Parathyroid adenoma (tissue), 2 donors: ENCODE data around the gene PIK3CG.

Experiments
- H2AFZ ChIP-seq: fragments of 300-600 bp; sonication (generic); one replicate; pipeline ENCODE4 v1.7.0; 2017; ENCODE audit warnings: antibody characterized with exemption, mild to moderate bottlenecking
- H3K27ac ChIP-seq: fragments of 300-600 bp; sonication (generic); one replicate; pipeline ENCODE4 v1.7.0; 2017
- H3K27me3 ChIP-seq: fragments of 300-600 bp; sonication (generic); one replicate; pipeline ENCODE4 v1.7.0; 2017; ENCODE audit warnings: low read length; ENCODE audit not compliant: control insufficient read depth, insufficient read depth
- H3K36me3 ChIP-seq: fragments of 300-600 bp; sonication (generic); one replicate; pipeline ENCODE4 v1.7.0; 2017; ENCODE audit warnings: low read length; ENCODE audit not compliant: control insufficient read depth, insufficient read depth
- H3K4me1 ChIP-seq: fragments of 300-600 bp; sonication (generic); one replicate; pipeline ENCODE4 v1.7.0; 2017; ENCODE audit warnings: control low read depth
- H3K4me2 ChIP-seq: fragments of 300-600 bp; sonication (generic); one replicate; pipeline ENCODE4 v1.7.0; 2017; ENCODE audit warnings: low read length
- H3K4me3 ChIP-seq: fragments of 300-600 bp; sonication (generic); one replicate; pipeline ENCODE4 v1.7.0; 2017; ENCODE audit warnings: low read depth, low read length
- H3K79me2 ChIP-seq: fragments of 300-600 bp; sonication (generic); one replicate; pipeline ENCODE4 v1.7.0; 2017; ENCODE audit warnings: control low read depth
- H3K9ac ChIP-seq: fragments of 300-600 bp; sonication (generic); one replicate; pipeline ENCODE4 v1.7.0; 2017; ENCODE audit warnings: mild to moderate bottlenecking
- H3K9me3 ChIP-seq: fragments of 300-600 bp; sonication (generic); one replicate; pipeline ENCODE4 v1.7.0; 2017; ENCODE audit warnings: low read length; ENCODE audit not compliant: control insufficient read depth
- CTCF ChIP-seq: fragments of 300-600 bp; sonication (generic); IDR thresholded peaks from one replicate; pipeline ENCODE4 v1.7.0; 2017; ENCODE audit warnings: antibody characterized with exemption, mild to moderate bottlenecking
- donor health status: primary hyperparathyroidism.

Gene PIK3CG

GRCh38 chr7:106858618-106859532 is 6.2 kb upstream of the PIK3CG start:
- H2AFZ ChIP-seq, result no peak overlapping the region
- no peaks in the 10 kb centered on the region for H3K27me3 ChIP-seq
- H3K4me3 ChIP-seq, result no peak overlapping the region
- H3K27ac ChIP-seq, result no peak overlapping the region
- no peaks in the 10 kb centered on the region for H3K4me1 ChIP-seq
- no peaks in the 10 kb centered on the region for H3K9me3 ChIP-seq
- TF ChIP-seq CTCF, result no peak
- H3K36me3 ChIP-seq, result no peaks in the 10 kb centered on the region
- H3K9ac ChIP-seq, result no peak overlapping the region
- no peak overlapping the region for H3K4me2 ChIP-seq
- H3K79me2 ChIP-seq, result no peaks in the 10 kb centered on the region

- no peaks in the 10 kb centered on the region for H3K36me3 ChIP-seq
- no peaks in the 10 kb centered on the region for H3K4me1 ChIP-seq
- H3K4me3 ChIP-seq, result no peak overlapping the region
- no peak overlapping the region for H2AFZ ChIP-seq
- H3K4me2 ChIP-seq, result no peak overlapping the region
- no peak overlapping the region for H3K27ac ChIP-seq
- no peaks in the 10 kb centered on the region for H3K27me3 ChIP-seq
- H3K9me3 ChIP-seq, result no peaks in the 10 kb centered on the region
- no peak for TF ChIP-seq CTCF
- no peaks in the 10 kb centered on the region for H3K79me2 ChIP-seq
- no peak overlapping the region for H3K9ac ChIP-seq
These were observed 2.6 kb upstream of the PIK3CG start for GRCh38 chr7:106862317-106863089.

GRCh38 chr7:106863274-106863997 is 1.6 kb upstream of the PIK3CG start:
- no peaks in the 10 kb centered on the region for H3K79me2 ChIP-seq
- no peak overlapping the region for H3K27ac ChIP-seq
- H3K9ac ChIP-seq, result no peak overlapping the region
- H3K4me1 ChIP-seq, result no peaks in the 10 kb centered on the region
- H3K4me3 ChIP-seq, result no peak overlapping the region
- no peaks in the 10 kb centered on the region for H3K36me3 ChIP-seq
- H3K9me3 ChIP-seq, result no peaks in the 10 kb centered on the region
- no peak for TF ChIP-seq CTCF
- no peak overlapping the region for H3K4me2 ChIP-seq
- no peaks in the 10 kb centered on the region for H3K27me3 ChIP-seq
- H2AFZ ChIP-seq, result no peak overlapping the region

- no peaks in the 10 kb centered on the region for H3K9me3 ChIP-seq
- no peaks in the 10 kb centered on the region for H3K4me1 ChIP-seq
- H2AFZ ChIP-seq, result no peak overlapping the region
- no peak overlapping the region for H3K9ac ChIP-seq
- H3K4me3 ChIP-seq, result no peak overlapping the region
- H3K36me3 ChIP-seq, result no peaks in the 10 kb centered on the region
- no peak for TF ChIP-seq CTCF
- H3K27me3 ChIP-seq, result no peaks in the 10 kb centered on the region
- H3K4me2 ChIP-seq, result no peak overlapping the region
- no peaks in the 10 kb centered on the region for H3K79me2 ChIP-seq
- no peak overlapping the region for H3K27ac ChIP-seq
These were observed 592 bp upstream of the PIK3CG start for GRCh38 chr7:106864298-106865081.
